Cardiac muscle cell (in vitro differentiated cells and primary cell): ENCODE results near the gene LYSMD3. TPM values are rescaled to one million over a fixed set of nuclear protein-coding genes. Genes with fewer than 3 reads are reported as not detected.

ENCODE experiments used
- DNase-seq, 2 donors: peaks; one replicate each; pipeline versions ENCODE4 v3.0.0 to v3.0.0-alpha.2; 2010 to 2017; ENCODE audit warnings: low read depth in 1 of 2, low spot score in 1 of 2
- H3K27ac ChIP-seq: fragments of 200-600 bp; sonication (generic); 2 replicates; pipeline ENCODE4 v1.5.1; 2016
- H3K27me3 ChIP-seq: fragments of 200-600 bp; sonication (generic); 2 replicates; pipeline ENCODE4 v1.6.0; 2016; ENCODE audit warnings: control low read depth
- H3K36me3 ChIP-seq: fragments of 200-600 bp; sonication (generic); 2 replicates; pipeline ENCODE4 v1.5.1; 2016; ENCODE audit warnings: control low read depth
- H3K4me1 ChIP-seq: fragments of 200-600 bp; sonication (generic); 2 replicates; pipeline ENCODE4 v1.8.1; 2017; ENCODE audit warnings: low read depth, mild to moderate bottlenecking, mixed run types
- H3K4me3 ChIP-seq: fragments of 200-600 bp; sonication (generic); 2 replicates; pipeline ENCODE4 v1.5.1; 2016; ENCODE audit warnings: mild to moderate bottlenecking
- H3K9me3 ChIP-seq: fragments of 200-600 bp; sonication (generic); 2 replicates; pipeline ENCODE4 v1.5.1; 2017; ENCODE audit warnings: low read depth, mild to moderate bottlenecking, control low read depth
- CTCF ChIP-seq: IDR thresholded peaks from 2 replicates; pipeline ENCODE4 v1.5.1; 2012; ENCODE audit warnings: low read depth, mild to moderate bottlenecking, low read length
- polyA plus RNA-seq: library from polyadenylated mRNA; unstranded; fragments of >200 nt; fragmentation: Nextera tagmentation; extraction: Ambion mirVana; gene quantifications from 2 replicates; pipeline ENCODE4 v1.2.1, GENCODE V29; 2016
- total RNA-seq: library from RNA; depleted of rRNA; stranded (reverse); fragments of >200 nt; gene quantifications from 2 replicates; pipeline ENCODE4 v1.2.3, GENCODE V29; 2016

Gene LYSMD3
- total and polyA plus RNA-seq, 2 experiments from 2014 or later, result 9.0 to 10.9 TPM

DNA sequence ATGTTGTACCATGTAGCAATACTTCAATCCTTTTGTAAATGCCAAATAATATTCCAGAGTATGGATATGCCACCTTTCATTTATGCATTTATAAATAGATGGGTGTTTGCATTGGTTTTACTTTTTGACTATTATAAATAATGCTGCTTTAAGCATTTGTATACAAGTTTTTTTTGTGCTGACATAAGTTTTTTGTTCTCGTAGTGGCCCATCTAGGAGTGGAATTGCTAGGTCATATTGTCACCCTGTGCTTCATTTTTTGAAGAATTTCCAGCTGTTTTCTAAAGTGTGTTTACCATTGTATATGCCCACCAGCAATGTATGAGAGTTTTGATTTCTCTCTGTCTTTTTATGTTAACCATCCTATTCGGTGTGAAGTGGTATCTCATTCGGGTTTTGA is 36.1 kb upstream of the LYSMD3 start:
- H3K36me3 ChIP-seq, result no peaks in the 10 kb centered on the region
- no peak overlapping the region for H3K27ac ChIP-seq
- no peak for TF ChIP-seq CTCF
- no peaks in the 10 kb centered on the region for H3K27me3 ChIP-seq
- DNase-seq, result no peak
- no peaks in the 10 kb centered on the region for H3K9me3 ChIP-seq
- no peaks in the 10 kb centered on the region for H3K4me1 ChIP-seq
- H3K4me3 ChIP-seq, result no peak overlapping the region

DNA sequence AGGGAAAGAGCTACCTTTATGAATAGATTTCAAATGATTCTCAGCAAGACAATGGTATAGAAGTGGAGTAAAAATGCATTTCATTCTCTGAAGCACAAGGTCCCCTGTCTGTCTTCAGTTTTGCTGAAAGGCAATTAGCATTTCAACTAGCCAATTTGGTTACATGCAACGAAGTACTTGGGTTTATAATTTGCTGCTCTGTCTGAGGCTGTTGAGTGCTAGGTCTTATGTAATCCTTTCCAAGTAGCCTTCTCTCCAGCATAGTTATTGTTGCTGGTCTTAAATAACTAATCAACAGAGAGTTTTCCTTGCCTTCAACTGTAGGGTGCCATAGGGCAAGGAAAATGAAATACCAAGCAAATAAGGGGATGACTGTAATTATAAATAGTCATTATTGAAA is 33.7 kb upstream of the LYSMD3 start:
- H3K27ac ChIP-seq, result no peak overlapping the region
- no peak overlapping the region for H3K4me3 ChIP-seq
- no peak for TF ChIP-seq CTCF
- no peak for DNase-seq
- no peaks in the 10 kb centered on the region for H3K9me3 ChIP-seq
- H3K36me3 ChIP-seq, result no peaks in the 10 kb centered on the region
- H3K27me3 ChIP-seq, result peaks cover under 1% of the 10 kb centered on the region
- H3K4me1 ChIP-seq, result no peaks in the 10 kb centered on the region

DNA sequence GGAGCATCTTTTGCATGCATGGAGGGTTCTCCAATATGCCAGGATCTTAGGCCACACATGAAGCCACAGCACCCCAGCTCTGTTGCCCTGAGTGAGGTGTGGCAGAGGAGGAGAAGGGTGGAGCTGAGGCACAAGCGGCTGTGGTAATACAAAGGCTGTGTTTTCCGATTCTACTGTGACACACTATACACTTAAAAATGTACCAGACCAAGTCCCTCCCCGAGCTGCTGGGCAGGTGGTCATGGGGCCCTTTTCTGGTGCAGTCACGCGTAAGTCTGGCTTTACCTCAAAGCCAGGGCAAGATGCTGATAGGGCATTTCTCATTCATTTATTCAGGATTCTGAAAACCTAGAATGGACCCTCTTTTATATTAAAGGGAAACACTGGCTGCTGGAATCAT is 33.0 kb upstream of the LYSMD3 start:
- no peak for TF ChIP-seq CTCF
- Histone ChIP-seq H3K27me3 (peaks cover 8% of the 10 kb centered on the region), H3K4me3 (no peak overlapping the region), H3K36me3 (no peaks in the 10 kb centered on the region), H3K4me1 (peaks cover 2% of the 10 kb centered on the region), H3K27ac (no peak overlapping the region), H3K9me3 (no peaks in the 10 kb centered on the region)
- DNase-seq, result no peak

- no peak for DNase-seq
- Histone ChIP-seq H3K9me3 (no peaks in the 10 kb centered on the region), H3K27ac (no peak overlapping the region), H3K4me3 (no peak overlapping the region), H3K36me3 (no peaks in the 10 kb centered on the region), H3K4me1 (peaks cover 2% of the 10 kb centered on the region), H3K27me3 (peaks cover 14% of the 10 kb centered on the region)
- TF ChIP-seq CTCF, result no peak
These were observed 32.4 kb upstream of the LYSMD3 start for GRCh38 chr5:90561766-90562165.

GRCh38 chr5:90560771-90561170 is 31.4 kb upstream of the LYSMD3 start:
- TF ChIP-seq CTCF, result no peak
- peaks cover 24% of the 10 kb centered on the region for H3K27me3 ChIP-seq
- H3K27ac ChIP-seq, result no peak overlapping the region
- H3K4me3 ChIP-seq, result no peak overlapping the region
- H3K9me3 ChIP-seq, result no peaks in the 10 kb centered on the region
- no peaks in the 10 kb centered on the region for H3K36me3 ChIP-seq
- H3K4me1 ChIP-seq, result peaks cover 2% of the 10 kb centered on the region
- DNase-seq, result no peak
